Measurements from ENCODE around the gene F2RL1.
"Not testable (repeated sequence)": the region's sequence is repeated elsewhere in the genome, so short reads cannot be mapped to it uniquely, and the experiment has no call there.

Gene F2RL1

GRCh38 chr5:76850543-76851145 is 31.8 kb downstream of the F2RL1 start:
- ATAC-seq: no peak
- no peak for DNase-seq

- DNase-seq (no peak), ATAC-seq (no peak)
Observed at GRCh38 chr5:76851728-76852369, 33.0 kb downstream of the F2RL1 start.

DNA sequence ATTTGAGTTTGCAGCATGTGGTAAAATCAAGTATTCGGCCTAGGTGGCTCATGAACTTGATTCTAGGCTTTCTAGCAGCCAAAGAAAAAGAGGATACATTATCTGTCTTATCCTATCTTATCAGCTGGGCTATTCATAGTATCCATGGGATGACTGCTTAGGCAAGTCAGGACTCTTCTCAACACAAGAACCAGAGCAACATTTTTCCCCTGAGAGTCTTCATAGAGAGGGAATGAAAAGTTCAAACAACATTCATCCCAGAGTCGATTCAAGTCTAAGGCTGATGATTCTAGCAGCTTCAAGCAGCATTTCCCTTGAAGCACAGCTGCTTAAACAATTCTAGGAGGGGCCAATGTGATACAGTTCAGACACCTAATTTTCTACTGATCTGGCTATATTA is 33.9 kb downstream of the F2RL1 start:
- no peak for DNase-seq
- no peak for ATAC-seq

DNA sequence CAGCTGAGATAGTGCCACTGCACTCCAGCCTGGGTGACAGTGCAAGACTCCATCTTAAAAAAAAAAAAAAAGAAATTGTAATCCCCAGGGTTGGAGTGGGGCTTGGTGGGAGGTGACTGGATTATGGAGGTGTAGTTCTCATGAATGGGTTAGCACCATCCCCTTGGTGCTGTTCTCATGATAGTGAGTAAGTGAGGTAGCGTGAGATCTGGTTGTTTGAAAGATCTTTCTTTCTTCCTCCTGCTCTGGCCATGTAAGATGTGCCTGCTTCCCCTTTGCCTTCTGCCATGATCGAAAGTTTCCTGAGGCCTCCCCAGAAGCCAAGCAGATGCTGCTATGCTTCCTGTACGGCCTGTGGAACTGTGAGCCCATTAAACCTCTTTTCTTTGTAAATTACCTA is 34.9 kb downstream of the F2RL1 start:
- not testable (repeated sequence) for ATAC-seq, DNase-seq

GRCh38 chr5:76854644-76855043 is 35.8 kb downstream of the F2RL1 start:
- DNase-seq: no peak
- ATAC-seq: no peak

DNA sequence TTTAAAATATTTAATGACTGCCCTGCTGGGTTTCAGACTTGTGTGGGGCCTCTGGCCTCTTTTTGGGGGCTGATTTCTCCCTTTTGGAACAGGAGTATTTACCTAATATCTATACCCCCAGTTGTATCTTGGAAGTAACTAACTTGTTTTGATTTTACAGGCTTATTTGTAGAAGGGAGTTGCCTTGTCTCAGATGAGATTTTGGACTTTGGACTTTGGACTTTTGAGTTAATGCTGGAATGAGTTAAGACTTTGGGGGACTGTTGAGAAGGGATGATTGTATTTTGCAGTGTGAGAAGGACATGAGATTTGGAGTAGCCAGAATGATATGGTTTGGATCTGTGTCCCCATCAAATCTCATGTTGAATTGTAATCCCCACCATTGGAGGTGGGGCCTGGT is 36.7 kb downstream of the F2RL1 start:
- DNase-seq, ATAC-seq: not testable (repeated sequence)

- peak; percentile 55 for ATAC-seq
- DNase-seq: peak; percentile 11
Observed at GRCh38 chr5:76855961-76856360, 37.1 kb downstream of the F2RL1 start.

GRCh38 chr5:76856800-76857199 is 38.0 kb downstream of the F2RL1 start:
- DNase-seq, ATAC-seq: not testable (repeated sequence)

GRCh38 chr5:76859591-76860247 is 40.9 kb downstream of the F2RL1 start:
- ATAC-seq: no peak
- DNase-seq: no peak

GRCh38 chr5:76861612-76862011 is 42.8 kb downstream of the F2RL1 start:
- no peak for DNase-seq

DNA sequence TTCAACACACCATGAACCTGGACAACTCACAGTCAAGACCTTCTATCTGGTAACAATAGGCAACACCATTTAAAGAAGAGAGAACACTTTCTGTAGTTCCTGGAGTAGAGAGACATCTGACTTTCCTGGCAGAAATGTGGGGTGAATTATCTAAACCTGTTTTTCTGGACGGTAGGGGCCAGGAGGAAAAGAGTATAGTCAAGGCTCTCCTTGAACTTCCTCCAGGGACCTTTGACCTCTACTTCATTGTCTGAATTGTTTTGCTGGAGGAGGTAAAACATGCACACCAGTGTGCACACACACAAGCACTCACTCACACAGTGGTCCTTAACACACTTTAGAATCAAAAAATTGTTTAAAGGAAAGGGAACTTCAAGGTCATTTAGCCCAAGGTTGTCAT is 44.2 kb downstream of the F2RL1 start:
- DNase-seq: no peak
- no peak for ATAC-seq

More at GRCh38 chr5:76861612-76862011, 42.8 kb downstream of the F2RL1 start:
- no peak for ATAC-seq

DNA sequence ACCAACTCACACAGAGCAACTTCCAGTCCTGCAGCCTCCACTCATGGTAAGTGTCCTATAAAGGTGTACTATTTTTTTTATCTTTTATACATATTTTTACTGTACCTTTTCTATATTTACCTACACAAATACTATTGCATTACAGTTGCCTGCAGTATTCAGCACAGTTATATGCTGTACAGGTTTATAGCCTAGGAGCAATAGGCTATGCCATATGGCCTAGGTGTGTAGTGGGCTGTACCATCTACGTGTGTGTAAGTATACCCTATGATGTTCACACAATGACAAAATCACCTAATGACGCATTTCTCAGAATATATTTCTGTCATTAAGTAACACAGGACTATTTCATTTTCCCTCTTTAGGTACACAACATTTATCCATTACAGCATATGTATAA is 47.7 kb downstream of the F2RL1 start:
- ATAC-seq (no peak), DNase-seq (no peak)

DNA sequence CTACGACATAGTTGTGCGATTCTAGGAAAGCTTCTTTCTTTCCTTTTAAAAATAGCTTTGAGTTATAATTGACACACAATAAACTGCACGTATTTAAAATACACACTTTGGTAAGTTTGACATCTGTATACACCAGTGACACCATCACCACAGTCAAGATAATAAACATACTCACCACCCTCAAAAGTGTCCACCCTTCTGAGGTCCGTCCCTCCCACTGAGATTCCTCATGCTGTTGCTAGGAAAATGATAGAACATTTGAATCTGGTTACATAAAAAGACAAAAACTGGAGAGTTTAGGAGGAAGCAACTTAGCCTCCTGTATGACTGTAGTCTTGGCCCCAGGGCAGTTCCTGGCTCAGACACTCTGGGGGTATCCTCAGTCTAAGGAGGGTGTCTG is 48.2 kb downstream of the F2RL1 start:
- ATAC-seq (no peak), DNase-seq (no peak)

- peak; percentile 61 for ATAC-seq
- peak; percentile 63 for DNase-seq
Observed at GRCh38 chr5:76867827-76868693, 49.2 kb downstream of the F2RL1 start.

GRCh38 chr5:76870046-76870445 is 51.2 kb downstream of the F2RL1 start:
- no peak for DNase-seq
- ATAC-seq: no peak

GRCh38 chr5:76874088-76874581 is 55.3 kb downstream of the F2RL1 start:
- ATAC-seq (no peak), DNase-seq (no peak)

All from stimulated activated naive CD8-positive, alpha-beta T cell treated with anti-CD3 and anti-CD28 coated beads, Interleukin-15, Interleukin-2, amounts not matched to agents 100 U/mL and 50 U/mL, for 24 hours (primary cell).